RWPE2 (cell line): ENCODE measurements around the gene ARHGAP8.
A peak's percentile ranks its signal among the peaks of the same experiment; 100 is the strongest.

Experiments used
- ATAC-seq: fragments of 200-7000 bp; cut with Tn5 transposase; 3 replicates; pipeline ENCODE4 v1.9.1; 2021; ENCODE audit warnings: low read depth
- DNase-seq: peaks from one replicate; pipeline ENCODE4 v3.0.0-alpha.2; 2020; ENCODE audit warnings: low spot score
- H3K27ac ChIP-seq: fragments of 450-650 bp; 2 replicates; pipeline ENCODE4 v1.5.1; 2017; ENCODE audit warnings: mild to moderate bottlenecking; ENCODE audit not compliant: poor library complexity, severe bottlenecking
- H3K27me3 ChIP-seq: fragments of 250-450 bp; sonication (Bioruptor Pico); 2 replicates; pipeline ENCODE4 v1.5.1; 2021; ENCODE audit warnings: mild to moderate bottlenecking, moderate library complexity; ENCODE audit not compliant: insufficient read depth, poor library complexity, severe bottlenecking
- H3K36me3 ChIP-seq: fragments of 250-450 bp; sonication (Bioruptor Pico); 2 replicates; pipeline ENCODE4 v1.5.1; 2020; ENCODE audit warnings: low read depth, mild to moderate bottlenecking, moderate library complexity
- H3K4me1 ChIP-seq: fragments of 250-450 bp; sonication (Bioruptor Pico); 2 replicates; pipeline ENCODE4 v1.5.1; 2021; ENCODE audit warnings: mild to moderate bottlenecking, moderate library complexity; ENCODE audit not compliant: insufficient read depth, poor library complexity, severe bottlenecking
- H3K4me3 ChIP-seq: fragments of 250-450 bp; sonication (Bioruptor Pico); 2 replicates; pipeline ENCODE4 v1.5.1; 2021; ENCODE audit warnings: mild to moderate bottlenecking, moderate library complexity; ENCODE audit not compliant: severe bottlenecking
- H3K9me3 ChIP-seq: fragments of 250-450 bp; sonication (Bioruptor Pico); 2 replicates; pipeline ENCODE4 v1.5.1; 2021; ENCODE audit warnings: mild to moderate bottlenecking, moderate library complexity; ENCODE audit not compliant: severe bottlenecking
- CTCF ChIP-seq: fragments of 450-650 bp; IDR thresholded peaks from one replicate; pipeline ENCODE4 v1.5.1; 2017; ENCODE audit warnings: mild to moderate bottlenecking, moderate library complexity; ENCODE audit not compliant: poor library complexity, severe bottlenecking

Gene ARHGAP8

GRCh38 chr22:44861245-44861644, 108.9 kb downstream of the ARHGAP8 start:
- Histone ChIP-seq H3K27me3 (no peaks in the 10 kb centered on the region), H3K4me3 (no peak overlapping the region), H3K27ac (no peak overlapping the region), H3K9me3 (no peaks in the 10 kb centered on the region), H3K4me1 (peaks cover 9% of the 10 kb centered on the region), H3K36me3 (no peaks in the 10 kb centered on the region)
- no peak for DNase-seq
- no peak for ATAC-seq
- TF ChIP-seq CTCF: no peak

- Histone ChIP-seq H3K27me3 (no peaks in the 10 kb centered on the region), H3K36me3 (no peaks in the 10 kb centered on the region), H3K27ac (no peak overlapping the region), H3K4me3 (no peak overlapping the region), H3K4me1 (peaks cover 9% of the 10 kb centered on the region), H3K9me3 (no peaks in the 10 kb centered on the region)
- DNase-seq (no peak), ATAC-seq (no peak)
- TF ChIP-seq CTCF: no peak
These were observed 109.9 kb downstream of the ARHGAP8 start for GRCh38 chr22:44862281-44862680.

GRCh38 chr22:44862981-44863860, 110.8 kb downstream of the ARHGAP8 start:
- no peak overlapping the region for H3K27ac ChIP-seq
- H3K4me3 ChIP-seq: no peak overlapping the region
- DNase-seq: peak; percentile 60
- H3K9me3 ChIP-seq: no peaks in the 10 kb centered on the region
- H3K4me1 ChIP-seq: peaks cover 9% of the 10 kb centered on the region
- no peaks in the 10 kb centered on the region for H3K27me3 ChIP-seq
- H3K36me3 ChIP-seq: no peaks in the 10 kb centered on the region
- ATAC-seq: no peak
- no peak for TF ChIP-seq CTCF

GRCh38 chr22:44865193-44866057, 113.0 kb downstream of the ARHGAP8 start:
- no peak for TF ChIP-seq CTCF
- peaks cover 3% of the 10 kb centered on the region for H3K4me1 ChIP-seq
- H3K4me3 ChIP-seq: no peak overlapping the region
- DNase-seq (no peak), ATAC-seq (no peak)
- H3K36me3 ChIP-seq: no peaks in the 10 kb centered on the region
- H3K9me3 ChIP-seq: no peaks in the 10 kb centered on the region
- H3K27ac ChIP-seq: no peak overlapping the region
- H3K27me3 ChIP-seq: no peaks in the 10 kb centered on the region
